ENCODE results near the gene PRKCB. TPM values are rescaled to one million over a fixed set of nuclear protein-coding genes. Genes with fewer than 3 reads are reported as not detected.
A peak's percentile ranks its signal among the peaks of the same experiment; 100 is the strongest.

Gene PRKCB
- total RNA-seq, 4 donors from 2014 or later = 7.7 to 40.0 (median 12.2) TPM

GRCh38 chr16:23802776-23803175 lies 33.0 kb upstream of the PRKCB start:
- no peak for DNase-seq (ENCODE audit: low spot score in 2 of 2)

GRCh38 chr16:23803591-23804123 lies 32.1 kb upstream of the PRKCB start:
- no peak for TF ChIP-seq POLR2A (IDR thresholded peaks at IDR 0.05)
- TF ChIP-seq CTCF (IDR thresholded peaks at IDR 0.05) = peak in 1 of 2 donors; percentile 37
- TF ChIP-seq POLR2AphosphoS5 (IDR thresholded peaks at IDR 0.05) = no peak
- TF ChIP-seq EP300 (IDR thresholded peaks at IDR 0.05) = no peak
- no peak overlapping the region for H3K27ac ChIP-seq
- no peak for DNase-seq (ENCODE audit: low spot score in 2 of 2)
- 7% methylated on average over 9 of the region's 9 CpGs for WGBS
- peaks cover 4% of the 10 kb centered on the region for H3K4me1 ChIP-seq
- H3K27me3 ChIP-seq = no peaks in the 10 kb centered on the region
- no peaks in the 10 kb centered on the region for H3K36me3 ChIP-seq
- no peaks in the 10 kb centered on the region for H3K9me3 ChIP-seq
- no peak overlapping the region for H3K4me3 ChIP-seq

More at GRCh38 chr16:23802776-23803175, 33.0 kb upstream of the PRKCB start:
- Histone ChIP-seq H3K9me3 (no peaks in the 10 kb centered on the region), H3K36me3 (no peaks in the 10 kb centered on the region), H3K4me3 (no peak overlapping the region), H3K27me3 (no peaks in the 10 kb centered on the region), H3K27ac (no peak overlapping the region), H3K4me1 (peaks cover 4% of the 10 kb centered on the region)
- WGBS = 71% methylated on average over 2 of the region's 2 CpGs
- TF ChIP-seq POLR2A (IDR thresholded peaks at IDR 0.05) (no peak), EP300 (IDR thresholded peaks at IDR 0.05) (no peak), POLR2AphosphoS5 (IDR thresholded peaks at IDR 0.05) (no peak), CTCF (IDR thresholded peaks at IDR 0.05) (no peak)

DNA sequence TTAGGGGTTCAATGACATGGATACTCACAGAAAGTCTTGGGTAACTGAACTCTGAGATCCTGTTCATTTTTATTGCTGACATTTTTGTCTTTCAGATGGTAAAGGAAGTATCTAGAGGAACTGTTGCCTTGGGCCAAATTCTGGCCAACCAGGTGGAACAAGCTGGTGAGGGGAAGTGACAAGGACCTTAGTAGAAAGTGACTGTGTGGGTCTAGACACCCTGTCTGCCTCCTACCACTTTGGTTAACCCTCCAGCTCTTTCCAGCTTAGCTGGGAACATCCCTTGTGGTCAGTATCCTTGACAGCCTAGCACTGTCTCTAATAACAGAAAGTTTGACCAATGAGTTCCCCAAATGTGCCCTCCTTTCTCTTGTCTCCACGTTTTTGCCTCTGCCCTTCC lies 28.8 kb upstream of the PRKCB start:
- Histone ChIP-seq H3K27ac (no peak overlapping the region), H3K9me3 (no peaks in the 10 kb centered on the region), H3K4me3 (no peak overlapping the region), H3K27me3 (no peaks in the 10 kb centered on the region), H3K4me1 (no peaks in the 10 kb centered on the region), H3K36me3 (no peaks in the 10 kb centered on the region)
- no peak for DNase-seq (ENCODE audit: low spot score in 2 of 2)
- TF ChIP-seq EP300 (IDR thresholded peaks at IDR 0.05) (no peak), CTCF (IDR thresholded peaks at IDR 0.05) (no peak), POLR2A (IDR thresholded peaks at IDR 0.05) (no peak), POLR2AphosphoS5 (IDR thresholded peaks at IDR 0.05) (no peak)
- WGBS = 33% methylated on average over 1 of the region's 1 CpG

DNA sequence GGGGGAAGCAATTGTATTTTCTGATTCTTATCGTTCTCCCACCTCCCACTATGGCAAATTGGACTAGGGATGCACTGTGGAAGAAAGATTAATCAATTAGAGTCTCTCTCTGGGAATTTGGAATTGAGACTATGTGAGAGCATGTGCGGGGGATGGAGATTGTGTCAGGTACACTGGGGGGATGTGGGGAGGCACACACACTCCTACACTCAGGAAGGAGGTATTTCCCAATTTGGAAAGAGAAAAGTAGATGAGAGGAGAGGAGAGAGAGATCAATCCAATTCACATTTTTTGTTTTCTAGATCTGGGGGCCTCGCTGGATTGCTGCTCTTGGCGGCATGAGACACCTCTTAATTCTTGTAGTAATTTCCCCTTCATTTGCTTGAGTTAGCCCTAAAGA lies 14.3 kb upstream of the PRKCB start:
- Histone ChIP-seq H3K36me3 (no peaks in the 10 kb centered on the region), H3K27me3 (peaks cover 9% of the 10 kb centered on the region), H3K9me3 (no peaks in the 10 kb centered on the region), H3K4me3 (no peak overlapping the region), H3K27ac (no peak overlapping the region), H3K4me1 (no peaks in the 10 kb centered on the region)
- no peak for TF ChIP-seq POLR2A (IDR thresholded peaks at IDR 0.05)
- TF ChIP-seq EP300 (IDR thresholded peaks at IDR 0.05) = no peak
- no peak for TF ChIP-seq CTCF (IDR thresholded peaks at IDR 0.05)
- TF ChIP-seq POLR2AphosphoS5 (IDR thresholded peaks at IDR 0.05) = no peak
- 85% methylated on average over 4 of the region's 4 CpGs for WGBS
- DNase-seq (ENCODE audit: low spot score in 2 of 2) = no peak

GRCh38 chr16:23821875-23822688 lies 13.7 kb upstream of the PRKCB start:
- Histone ChIP-seq H3K4me3 (no peak overlapping the region), H3K27ac (no peak overlapping the region), H3K9me3 (no peaks in the 10 kb centered on the region), H3K27me3 (peaks cover 5% of the 10 kb centered on the region), H3K4me1 (no peaks in the 10 kb centered on the region), H3K36me3 (no peaks in the 10 kb centered on the region)
- 79% methylated on average over 6 of the region's 6 CpGs for WGBS
- no peak for DNase-seq (ENCODE audit: low spot score in 2 of 2)
- no peak for TF ChIP-seq CTCF (IDR thresholded peaks at IDR 0.05)
